GM23338 (cell line): Measurements from ENCODE around the gene ZBTB45. TPM values are rescaled to one million over a fixed set of nuclear protein-coding genes. Genes with fewer than 3 reads are reported as not detected.
A peak's percentile ranks its signal among the peaks of the same experiment; 100 is the strongest.

Source experiments
- ATAC-seq: fragments of 200-7000 bp; cut with Tn5 transposase; 3 replicates; pipeline ENCODE4 v1.9.1; 2020
- DNase-seq: peaks from one replicate; pipeline ENCODE4 v3.0.0-alpha.2; 2015; ENCODE audit warnings: low spot score
- H2AFZ ChIP-seq: fragments of 200-600 bp; sonication (generic); 2 replicates; pipeline ENCODE4 v1.8.0; 2016; ENCODE audit warnings: antibody characterized with exemption, mild to moderate bottlenecking, moderate library complexity
- H3F3A ChIP-seq: fragments of 200-600 bp; sonication (generic); replicated peaks from 2 replicates; pipeline ENCODE4 v1.8.0; 2017; ENCODE audit warnings: antibody characterized with exemption, mixed run types, low read depth
- H3K27ac ChIP-seq: fragments of 200-600 bp; sonication (generic); 2 replicates; pipeline ENCODE4 v1.6.1; 2016; ENCODE audit warnings: low read depth
- H3K27me3 ChIP-seq: fragments of 200-600 bp; sonication (generic); 2 replicates; pipeline ENCODE4 v1.8.0; 2016; ENCODE audit warnings: mild to moderate bottlenecking, mixed run types, moderate library complexity; ENCODE audit not compliant: insufficient read depth
- H3K36me3 ChIP-seq: fragments of 200-600 bp; sonication (generic); 2 replicates; pipeline ENCODE4 v1.8.0; 2016; ENCODE audit warnings: mild to moderate bottlenecking; ENCODE audit not compliant: insufficient read depth
- H3K4me1 ChIP-seq: fragments of 200-600 bp; sonication (generic); 2 replicates; pipeline ENCODE4 v1.8.0; 2016; ENCODE audit warnings: mild to moderate bottlenecking, moderate library complexity; ENCODE audit not compliant: insufficient read depth
- H3K4me2 ChIP-seq: fragments of 200-600 bp; sonication (generic); 2 replicates; pipeline ENCODE4 v1.7.1; 2017; ENCODE audit warnings: mixed run types
- H3K4me3 ChIP-seq: fragments of 200-600 bp; sonication (generic); 2 replicates; pipeline ENCODE4 v1.6.1; 2016; ENCODE audit warnings: mixed run types
- H3K79me2 ChIP-seq: fragments of 200-600 bp; sonication (generic); replicated peaks from 2 replicates; pipeline ENCODE4 v1.8.0; 2017; ENCODE audit warnings: mild to moderate bottlenecking; ENCODE audit not compliant: insufficient read depth
- H3K9me2 ChIP-seq: fragments of 200-600 bp; sonication (generic); 2 replicates; pipeline ENCODE4 v1.8.0; 2017; ENCODE audit not compliant: insufficient read depth
- H4K20me1 ChIP-seq: fragments of 200-600 bp; sonication (generic); replicated peaks from 2 replicates; pipeline ENCODE4 v1.8.0; 2017; ENCODE audit warnings: mild to moderate bottlenecking; ENCODE audit not compliant: insufficient read depth
- H3K27ac Mint-ChIP-seq: 2 replicates; pipeline ENCODE4 v1.8.0; 2020; ENCODE audit warnings: inconsistent platforms, mild to moderate bottlenecking, moderate library complexity, mixed read lengths
- H3K27me3 Mint-ChIP-seq: 3 replicates; pipeline ENCODE4 v1.8.0; 2022; ENCODE audit warnings: low read depth, mild to moderate bottlenecking, moderate library complexity, mixed read lengths, inconsistent platforms; ENCODE audit not compliant: insufficient read depth, poor library complexity
- H3K36me3 Mint-ChIP-seq: 3 replicates; pipeline ENCODE4 v1.8.0; 2021; ENCODE audit warnings: low read depth, mild to moderate bottlenecking, inconsistent platforms, moderate library complexity, mixed read lengths
- H3K4me1 Mint-ChIP-seq: 3 replicates; pipeline ENCODE4 v1.8.0; 2020; ENCODE audit warnings: mild to moderate bottlenecking, inconsistent platforms, mixed read lengths
- H3K4me3 Mint-ChIP-seq: 3 replicates; pipeline ENCODE4 v1.8.0; 2021; ENCODE audit warnings: moderate library complexity, mild to moderate bottlenecking, inconsistent platforms, mixed read lengths
- H3K9me3 Mint-ChIP-seq: 3 replicates; pipeline ENCODE4 v1.8.0; 2020; ENCODE audit warnings: moderate library complexity, mild to moderate bottlenecking, inconsistent platforms, mixed read lengths
- CREB1 ChIP-seq: fragments of 250-450 bp; sonication (Bioruptor Pico); IDR thresholded peaks from 2 replicates; pipeline ENCODE4 v1.5.0; 2020; ENCODE audit warnings: low read depth, mild to moderate bottlenecking, moderate library complexity
- EZH2phosphoT487 ChIP-seq: fragments of 200-600 bp; sonication (generic); IDR thresholded peaks from one replicate; pipeline ENCODE4 v1.8.1; 2018; ENCODE audit warnings: antibody characterized with exemption; ENCODE audit not compliant: unreplicated experiment
- JUNB ChIP-seq: IDR thresholded peaks from one replicate; pipeline ENCODE4 v1.6.1; 2016; ENCODE audit warnings: antibody characterized with exemption; ENCODE audit not compliant: unreplicated experiment
- NANOG ChIP-seq: IDR thresholded peaks from 2 replicates; pipeline ENCODE4 v1.6.1; 2016; ENCODE audit warnings: antibody characterized with exemption, borderline replicate concordance
- STAT1 ChIP-seq: IDR thresholded peaks from one replicate; pipeline ENCODE4 v1.6.1; 2016; ENCODE audit warnings: antibody characterized with exemption; ENCODE audit not compliant: unreplicated experiment
- ZNF114 ChIP-seq: fragments of 250-450 bp; sonication (Bioruptor Pico); IDR thresholded peaks from 2 replicates; pipeline ENCODE4 v1.5.0; 2020; ENCODE audit warnings: mild to moderate bottlenecking, moderate library complexity
- polyA plus RNA-seq: library from polyadenylated mRNA; unstranded; fragments of >200 nt; fragmentation: Nextera tagmentation; extraction: Ambion mirVana; gene quantifications from 2 replicates; pipeline ENCODE4 v1.2.1, GENCODE V29; 2016
- total RNA-seq: library from RNA; depleted of rRNA; stranded (reverse); fragments of >200 nt; shearing (Covaris generic); gene quantifications from 2 replicates; pipeline ENCODE4 v1.2.3, GENCODE V29; 2014
- TF ChIP-seq, protein P1 (sequence below): fragments of 250-450 bp; sonication (Bioruptor Pico); IDR thresholded peaks from 2 replicates; pipeline ENCODE4 v1.5.0; 2020; ENCODE audit warnings: mild to moderate bottlenecking, moderate library complexity
- TF ChIP-seq, protein P2 (sequence below): IDR thresholded peaks from one replicate; pipeline ENCODE4 v1.6.1; 2018; ENCODE audit warnings: antibody characterized with exemption; ENCODE audit not compliant: unreplicated experiment
- TF ChIP-seq, protein P3 (sequence below), 2 experiments: fragments of 200-600 bp in 1 of 2; sonication (generic) in 1 of 2; conservative IDR thresholded peaks; 2 replicates each; pipeline versions ENCODE4 v1.5.1 to v1.6.1; 2016 to 2017; ENCODE audit warnings: antibody characterized with exemption in 2 of 2, low read depth in 2 of 2, mild to moderate bottlenecking in 2 of 2, moderate library complexity in 1 of 2

Gene ZBTB45
- total and polyA plus RNA-seq, 2 experiments from 2014 or later = 9.5 to 10.4 TPM

DNA sequence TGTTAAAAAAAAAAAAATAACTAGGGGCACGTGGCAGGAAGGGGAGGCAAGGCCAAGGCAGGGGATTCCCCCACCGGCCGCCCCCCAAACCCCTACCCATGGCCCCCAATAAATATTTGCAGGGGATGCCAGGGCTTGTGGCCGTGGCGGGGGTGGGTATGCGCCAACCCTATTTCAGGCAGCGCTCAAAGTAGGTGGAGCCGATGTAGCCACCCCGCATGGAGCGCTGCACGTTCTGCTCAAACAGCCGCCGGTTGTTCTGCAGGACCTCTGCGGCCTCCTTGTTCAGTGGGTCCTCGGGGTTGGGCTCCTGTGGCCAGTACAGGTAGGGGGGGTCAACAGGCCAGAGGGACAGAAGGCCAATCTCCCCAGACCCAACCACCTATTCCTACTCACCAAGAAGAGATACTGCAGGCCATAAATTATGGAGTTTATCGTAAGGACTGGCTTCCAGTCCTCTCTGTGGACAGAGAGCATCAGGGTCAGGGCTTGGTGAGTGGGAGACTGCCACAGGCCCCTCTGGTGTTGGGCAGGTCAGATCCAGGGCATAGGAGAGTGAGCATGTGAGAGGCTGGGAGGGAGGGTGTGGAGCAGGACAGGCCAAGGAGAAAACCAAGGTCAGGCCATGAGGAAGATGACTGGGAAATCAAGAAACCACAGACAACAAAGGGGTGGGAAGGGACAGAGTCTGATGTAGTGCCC lies 36.5 kb upstream of the ZBTB45 start:
- no peak for ATAC-seq
- no peaks in the 10 kb centered on the region; the same call in 1 of the 2 replicates for H4K20me1 ChIP-seq
- peaks cover 5% of the 10 kb centered on the region; the same call in 1 of the 2 replicates for H3K9me2 ChIP-seq
- no peak overlapping the region; the same call in 1 of the 2 replicates for H3K4me3 ChIP-seq
- H3F3A ChIP-seq = peaks cover 64% of the 10 kb centered on the region
- H3K36me3 Mint-ChIP-seq = peaks cover 60% of the 10 kb centered on the region
- peaks cover 12% of the 10 kb centered on the region for H3K36me3 ChIP-seq
- H3K27ac Mint-ChIP-seq = peak overlapping the region; percentile 72; the same call in 1 of the 2 replicates
- H3K27me3 Mint-ChIP-seq = peaks cover 49% of the 10 kb centered on the region
- peaks cover 23% of the 10 kb centered on the region for H3K4me1 ChIP-seq
- peaks cover 42% of the 10 kb centered on the region for H3K4me1 Mint-ChIP-seq
- no peak for TF ChIP-seq ZNF114 (CRISPR knock-in tag)
- TF ChIP-seq, protein P1, sequence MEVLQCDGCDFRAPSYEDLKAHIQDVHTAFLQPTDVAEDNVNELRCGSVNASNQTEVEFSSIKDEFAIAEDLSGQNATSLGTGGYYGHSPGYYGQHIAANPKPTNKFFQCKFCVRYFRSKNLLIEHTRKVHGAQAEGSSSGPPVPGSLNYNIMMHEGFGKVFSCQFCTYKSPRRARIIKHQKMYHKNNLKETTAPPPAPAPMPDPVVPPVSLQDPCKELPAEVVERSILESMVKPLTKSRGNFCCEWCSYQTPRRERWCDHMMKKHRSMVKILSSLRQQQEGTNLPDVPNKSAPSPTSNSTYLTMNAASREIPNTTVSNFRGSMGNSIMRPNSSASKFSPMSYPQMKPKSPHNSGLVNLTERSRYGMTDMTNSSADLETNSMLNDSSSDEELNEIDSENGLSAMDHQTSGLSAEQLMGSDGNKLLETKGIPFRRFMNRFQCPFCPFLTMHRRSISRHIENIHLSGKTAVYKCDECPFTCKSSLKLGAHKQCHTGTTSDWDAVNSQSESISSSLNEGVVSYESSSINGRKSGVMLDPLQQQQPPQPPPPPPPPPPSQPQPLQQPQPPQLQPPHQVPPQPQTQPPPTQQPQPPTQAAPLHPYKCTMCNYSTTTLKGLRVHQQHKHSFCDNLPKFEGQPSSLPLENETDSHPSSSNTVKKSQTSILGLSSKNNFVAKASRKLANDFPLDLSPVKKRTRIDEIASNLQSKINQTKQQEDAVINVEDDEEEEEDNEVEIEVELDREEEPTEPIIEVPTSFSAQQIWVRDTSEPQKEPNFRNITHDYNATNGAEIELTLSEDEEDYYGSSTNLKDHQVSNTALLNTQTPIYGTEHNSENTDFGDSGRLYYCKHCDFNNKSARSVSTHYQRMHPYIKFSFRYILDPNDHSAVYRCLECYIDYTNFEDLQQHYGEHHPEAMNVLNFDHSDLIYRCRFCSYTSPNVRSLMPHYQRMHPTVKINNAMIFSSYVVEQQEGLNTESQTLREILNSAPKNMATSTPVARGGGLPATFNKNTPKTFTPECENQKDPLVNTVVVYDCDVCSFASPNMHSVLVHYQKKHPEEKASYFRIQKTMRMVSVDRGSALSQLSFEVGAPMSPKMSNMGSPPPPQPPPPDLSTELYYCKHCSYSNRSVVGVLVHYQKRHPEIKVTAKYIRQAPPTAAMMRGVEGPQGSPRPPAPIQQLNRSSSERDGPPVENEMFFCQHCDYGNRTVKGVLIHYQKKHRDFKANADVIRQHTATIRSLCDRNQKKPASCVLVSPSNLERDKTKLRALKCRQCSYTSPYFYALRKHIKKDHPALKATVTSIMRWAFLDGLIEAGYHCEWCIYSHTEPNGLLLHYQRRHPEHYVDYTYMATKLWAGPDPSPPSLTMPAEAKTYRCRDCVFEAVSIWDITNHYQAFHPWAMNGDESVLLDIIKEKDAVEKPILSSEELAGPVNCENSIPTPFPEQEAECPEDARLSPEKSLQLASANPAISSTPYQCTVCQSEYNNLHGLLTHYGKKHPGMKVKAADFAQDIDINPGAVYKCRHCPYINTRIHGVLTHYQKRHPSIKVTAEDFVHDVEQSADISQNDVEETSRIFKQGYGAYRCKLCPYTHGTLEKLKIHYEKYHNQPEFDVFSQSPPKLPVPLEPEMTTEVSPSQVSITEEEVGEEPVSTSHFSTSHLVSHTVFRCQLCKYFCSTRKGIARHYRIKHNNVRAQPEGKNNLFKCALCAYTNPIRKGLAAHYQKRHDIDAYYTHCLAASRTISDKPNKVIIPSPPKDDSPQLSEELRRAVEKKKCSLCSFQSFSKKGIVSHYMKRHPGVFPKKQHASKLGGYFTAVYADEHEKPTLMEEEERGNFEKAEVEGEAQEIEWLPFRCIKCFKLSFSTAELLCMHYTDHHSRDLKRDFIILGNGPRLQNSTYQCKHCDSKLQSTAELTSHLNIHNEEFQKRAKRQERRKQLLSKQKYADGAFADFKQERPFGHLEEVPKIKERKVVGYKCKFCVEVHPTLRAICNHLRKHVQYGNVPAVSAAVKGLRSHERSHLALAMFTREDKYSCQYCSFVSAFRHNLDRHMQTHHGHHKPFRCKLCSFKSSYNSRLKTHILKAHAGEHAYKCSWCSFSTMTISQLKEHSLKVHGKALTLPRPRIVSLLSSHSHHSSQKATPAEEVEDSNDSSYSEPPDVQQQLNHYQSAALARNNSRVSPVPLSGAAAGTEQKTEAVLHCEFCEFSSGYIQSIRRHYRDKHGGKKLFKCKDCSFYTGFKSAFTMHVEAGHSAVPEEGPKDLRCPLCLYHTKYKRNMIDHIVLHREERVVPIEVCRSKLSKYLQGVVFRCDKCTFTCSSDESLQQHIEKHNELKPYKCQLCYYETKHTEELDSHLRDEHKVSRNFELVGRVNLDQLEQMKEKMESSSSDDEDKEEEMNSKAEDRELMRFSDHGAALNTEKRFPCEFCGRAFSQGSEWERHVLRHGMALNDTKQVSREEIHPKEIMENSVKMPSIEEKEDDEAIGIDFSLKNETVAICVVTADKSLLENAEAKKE (CRISPR knock-in tag) = no peak
- TF ChIP-seq, protein P2, sequence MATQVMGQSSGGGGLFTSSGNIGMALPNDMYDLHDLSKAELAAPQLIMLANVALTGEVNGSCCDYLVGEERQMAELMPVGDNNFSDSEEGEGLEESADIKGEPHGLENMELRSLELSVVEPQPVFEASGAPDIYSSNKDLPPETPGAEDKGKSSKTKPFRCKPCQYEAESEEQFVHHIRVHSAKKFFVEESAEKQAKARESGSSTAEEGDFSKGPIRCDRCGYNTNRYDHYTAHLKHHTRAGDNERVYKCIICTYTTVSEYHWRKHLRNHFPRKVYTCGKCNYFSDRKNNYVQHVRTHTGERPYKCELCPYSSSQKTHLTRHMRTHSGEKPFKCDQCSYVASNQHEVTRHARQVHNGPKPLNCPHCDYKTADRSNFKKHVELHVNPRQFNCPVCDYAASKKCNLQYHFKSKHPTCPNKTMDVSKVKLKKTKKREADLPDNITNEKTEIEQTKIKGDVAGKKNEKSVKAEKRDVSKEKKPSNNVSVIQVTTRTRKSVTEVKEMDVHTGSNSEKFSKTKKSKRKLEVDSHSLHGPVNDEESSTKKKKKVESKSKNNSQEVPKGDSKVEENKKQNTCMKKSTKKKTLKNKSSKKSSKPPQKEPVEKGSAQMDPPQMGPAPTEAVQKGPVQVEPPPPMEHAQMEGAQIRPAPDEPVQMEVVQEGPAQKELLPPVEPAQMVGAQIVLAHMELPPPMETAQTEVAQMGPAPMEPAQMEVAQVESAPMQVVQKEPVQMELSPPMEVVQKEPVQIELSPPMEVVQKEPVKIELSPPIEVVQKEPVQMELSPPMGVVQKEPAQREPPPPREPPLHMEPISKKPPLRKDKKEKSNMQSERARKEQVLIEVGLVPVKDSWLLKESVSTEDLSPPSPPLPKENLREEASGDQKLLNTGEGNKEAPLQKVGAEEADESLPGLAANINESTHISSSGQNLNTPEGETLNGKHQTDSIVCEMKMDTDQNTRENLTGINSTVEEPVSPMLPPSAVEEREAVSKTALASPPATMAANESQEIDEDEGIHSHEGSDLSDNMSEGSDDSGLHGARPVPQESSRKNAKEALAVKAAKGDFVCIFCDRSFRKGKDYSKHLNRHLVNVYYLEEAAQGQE = no peak
- TF ChIP-seq CREB1 (CRISPR knock-in tag) = no peak
- no peak for TF ChIP-seq EZH2phosphoT487
- no peak for TF ChIP-seq JUNB
- TF ChIP-seq, protein P3, sequence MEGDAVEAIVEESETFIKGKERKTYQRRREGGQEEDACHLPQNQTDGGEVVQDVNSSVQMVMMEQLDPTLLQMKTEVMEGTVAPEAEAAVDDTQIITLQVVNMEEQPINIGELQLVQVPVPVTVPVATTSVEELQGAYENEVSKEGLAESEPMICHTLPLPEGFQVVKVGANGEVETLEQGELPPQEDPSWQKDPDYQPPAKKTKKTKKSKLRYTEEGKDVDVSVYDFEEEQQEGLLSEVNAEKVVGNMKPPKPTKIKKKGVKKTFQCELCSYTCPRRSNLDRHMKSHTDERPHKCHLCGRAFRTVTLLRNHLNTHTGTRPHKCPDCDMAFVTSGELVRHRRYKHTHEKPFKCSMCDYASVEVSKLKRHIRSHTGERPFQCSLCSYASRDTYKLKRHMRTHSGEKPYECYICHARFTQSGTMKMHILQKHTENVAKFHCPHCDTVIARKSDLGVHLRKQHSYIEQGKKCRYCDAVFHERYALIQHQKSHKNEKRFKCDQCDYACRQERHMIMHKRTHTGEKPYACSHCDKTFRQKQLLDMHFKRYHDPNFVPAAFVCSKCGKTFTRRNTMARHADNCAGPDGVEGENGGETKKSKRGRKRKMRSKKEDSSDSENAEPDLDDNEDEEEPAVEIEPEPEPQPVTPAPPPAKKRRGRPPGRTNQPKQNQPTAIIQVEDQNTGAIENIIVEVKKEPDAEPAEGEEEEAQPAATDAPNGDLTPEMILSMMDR (conservative IDR thresholded peaks at IDR 0.05; ENCODE audit: low read depth in 2 of 2) = no peak
- TF ChIP-seq NANOG = no peak
- TF ChIP-seq STAT1 = no peak
- H3K27ac ChIP-seq = peak overlapping the region; percentile 97; the same call in 1 of the 2 replicates
- H3K79me2 ChIP-seq = peaks cover 20% of the 10 kb centered on the region
- no peak overlapping the region for H2AFZ ChIP-seq
- DNase-seq = no peak
- H3K4me3 Mint-ChIP-seq = peak overlapping the region; percentile 97
- peaks cover 8% of the 10 kb centered on the region; the same call in 2 of the 3 replicates for H3K9me3 Mint-ChIP-seq
- H3K27me3 ChIP-seq = peaks cover 14% of the 10 kb centered on the region
- H3K4me2 ChIP-seq = 0 out of 2 replicates have a peak overlapping the region, but pooled peaks have one; percentile 81
